ENCODE results near the gene UBA52. TPM values are rescaled to one million over a fixed set of nuclear protein-coding genes. Genes with fewer than 3 reads are reported as not detected.

The UBA52 gene
- total and polyA plus RNA-seq, 2 of the 8 experiments (the other 6 are each of a cell fraction or from before 2014, with no cell fraction given), result 1,340 to 5,409 TPM

DNA sequence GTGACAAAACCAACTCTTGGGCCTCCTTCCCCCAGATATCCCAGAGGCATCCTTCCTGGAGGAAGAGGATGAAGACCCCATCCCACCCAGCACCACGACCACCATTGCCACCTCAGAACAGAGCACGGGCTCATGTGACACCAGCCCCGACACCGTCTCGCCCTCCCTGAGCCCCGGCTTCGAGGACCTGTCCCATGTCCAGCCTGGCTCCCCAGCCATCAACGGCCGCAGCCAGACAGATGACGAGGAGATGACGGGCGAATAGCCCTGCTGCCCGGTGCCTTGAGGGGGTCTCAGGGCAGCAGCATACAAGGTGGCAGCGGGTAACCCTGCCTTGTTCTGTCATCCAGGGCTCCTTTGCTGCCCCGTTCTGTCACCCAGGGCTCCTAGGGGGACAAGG lies 3.3 kb upstream of the UBA52 start:
- Histone ChIP-seq H2BK12ac (ENCODE audit: low read depth, low read length) (no peak overlapping the region), H3K4me2 (ENCODE audit: insufficient read depth in 1 of 2, low read depth in 2 of 2, low read length in 2 of 2) (no peak overlapping the region), H2AFZ (ENCODE audit: low read length) (no peak overlapping the region), H2BK5ac (ENCODE audit: low read depth, low read length) (no peak overlapping the region), H4K5ac (ENCODE audit: insufficient read length, low read depth, low read length) (no peak overlapping the region), H3K4ac (replicated peaks; ENCODE audit: insufficient read length, low read depth, low read length) (no peak overlapping the region), H3K27me3 (replicated peaks in 1 of 4; ENCODE audit: control insufficient read depth in 3 of 4, extremely low read depth in 1 of 4, insufficient read depth in 3 of 4, low read length in 3 of 4) (no peaks in the 10 kb centered on the region), H4K8ac (ENCODE audit: extremely low read depth, insufficient read depth, low read length) (no peak overlapping the region), H3K23ac (ENCODE audit: insufficient read length) (no peak overlapping the region), H3K27ac (ENCODE audit: low read depth, low read length) (no peak overlapping the region), H3K79me1 (ENCODE audit: low read depth, low read length) (peaks cover 9% of the 10 kb centered on the region), H2BK20ac (ENCODE audit: low read length) (no peak overlapping the region), H2BK15ac (ENCODE audit: low read length) (no peak overlapping the region), H4K91ac (replicated peaks; ENCODE audit: insufficient read length, low read length) (no peak overlapping the region), H2AK5ac (ENCODE audit: low read depth, low read length) (no peak overlapping the region), H3K14ac (ENCODE audit: insufficient read length) (no peak overlapping the region), H3K4me1 (replicated peaks in 1 of 4; ENCODE audit: control insufficient read depth in 3 of 4, insufficient read depth in 4 of 4, low read length in 3 of 4) (peaks cover 0 to 9% (median 5%) of the 10 kb centered on the region in 4 experiments; a peak in 6 of 7 replicates), H3K18ac (ENCODE audit: extremely low read depth, low read length) (no peak overlapping the region), H3K36me3 (ENCODE audit: control insufficient read depth in 2 of 4, insufficient read depth in 4 of 4, low read length in 3 of 4) (peaks cover 17 to 53% (median 37%) of the 10 kb centered on the region in 4 experiments), H3K79me2 (ENCODE audit: control insufficient read depth in 1 of 2, insufficient read depth in 2 of 2, low read length in 2 of 2) (peaks cover 12 to 16% of the 10 kb centered on the region in 2 experiments), H2BK120ac (replicated peaks; ENCODE audit: low read depth, low read length) (no peak overlapping the region), H4K20me1 (replicated peaks in 1 of 2; ENCODE audit: control insufficient read depth in 1 of 2, insufficient read depth in 2 of 2, low read length in 2 of 2) (peaks cover 7 to 12% of the 10 kb centered on the region in 2 experiments), H3K56ac (replicated peaks; ENCODE audit: insufficient read length, low read depth, low read length) (no peak overlapping the region), H3K9me3 (ENCODE audit: insufficient read depth in 2 of 2, low read depth in 1 of 2, low read length in 1 of 2) (no peaks in the 10 kb centered on the region), H3K4me3 (ENCODE audit: extremely low read depth in 1 of 4, insufficient read depth in 2 of 4, low read depth in 3 of 4, low read length in 4 of 4) (no peak overlapping the region), H3K9ac (replicated peaks in 1 of 4; ENCODE audit: extremely low read depth in 1 of 4, low read depth in 3 of 4, low read length in 3 of 4) (no peak overlapping the region), H3K23me2 (ENCODE audit: low read depth, low read length) (peaks cover 10% of the 10 kb centered on the region)
- POLR2A ChIA-PET (ENCODE audit: partially characterized antibody), result interaction anchor here (1.1 to 2.5 kb wide), 5 partner anchors 9 to 21 kb away, joined by 3 to 11 read pairs (median 5); partner anchors contain the start of gene REX1BD
- FAIRE-seq (no peak), DNase-seq (ENCODE audit: low read depth in 1 of 2, low spot score in 2 of 2) (no peak)
- 92% methylated on average over 15 of the region's 15 CpGs; no CpG with 5 or more reads in 1 of the 2 experiments for WGBS, 2 experiments (ENCODE audit: extremely low coverage in 1 of 2, insufficient coverage in 1 of 2, insufficient read length in 1 of 2, insufficient replicate concordance in 2 of 2, low coverage in 1 of 2, low lambda C conversion rate in 2 of 2, missing lambda C conversion rate in 1 of 2)
- CTCF ChIA-PET (ENCODE audit: partially characterized antibody), result interaction anchor here (1.3 kb wide), 1 partner anchor 98 kb away, joined by 6 read pairs; no protein-coding TSS in a partner anchor
- no peak for TF ChIP-seq MAX (IDR thresholded peaks at IDR 0.05)
- TF ChIP-seq SP1 (IDR thresholded peaks at IDR 0.05; ENCODE audit: low read depth, low read length), result no peak
- no peak for TF ChIP-seq JUND (IDR thresholded peaks at IDR 0.05; ENCODE audit: low read length)
- no peak for TF ChIP-seq CEBPB (IDR thresholded peaks at IDR 0.05; ENCODE audit: low read depth, low read length)
- no peak for TF ChIP-seq RBBP5 (IDR thresholded peaks at IDR 0.05; ENCODE audit: borderline replicate concordance, low read depth, low read length)
- no peak for TF ChIP-seq BCL11A (IDR thresholded peaks at IDR 0.05; ENCODE audit: low read depth in 2 of 2, low read length in 2 of 2)
- TF ChIP-seq EGR1 (IDR thresholded peaks at IDR 0.05; ENCODE audit: borderline replicate concordance, low read depth, low read length), result no peak
- TF ChIP-seq CTBP2 (IDR thresholded peaks at IDR 0.05; ENCODE audit: borderline replicate concordance, insufficient read depth, insufficient read length, low read length), result no peak
- no peak for TF ChIP-seq PHF8 (conservative IDR thresholded peaks at IDR 0.05; ENCODE audit: low read depth, low read length)
- TF ChIP-seq RFX5 (IDR thresholded peaks at IDR 0.05; ENCODE audit: borderline replicate concordance, low read depth, low read length), result no peak
- TF ChIP-seq ATF2 (IDR thresholded peaks at IDR 0.05; ENCODE audit: low read length), result no peak
- no peak for TF ChIP-seq SUZ12 (IDR thresholded peaks at IDR 0.05; ENCODE audit: low read length)
